NCI-H1417 (cell line): ENCODE results near the gene RBMY1F.
"Not testable (repeated sequence)": the region's sequence is repeated elsewhere in the genome, so short reads cannot be mapped to it uniquely, and the experiment has no call there.

Experiments used
- DNase-seq, 3 experiments: peaks; one replicate each; lab custom pipeline; 2025; lab: John Stamatoyannopoulos, UW

Gene RBMY1F

GRCh38 chrY:22182823-22183222, at the start of gene RBMY1F:
TSS of gene RBMY1F (minus strand) at chrY:22182923. CDS start at chrY:22180969, 1,954 bp downstream.
- DNase-seq: not testable (repeated sequence)

DNA sequence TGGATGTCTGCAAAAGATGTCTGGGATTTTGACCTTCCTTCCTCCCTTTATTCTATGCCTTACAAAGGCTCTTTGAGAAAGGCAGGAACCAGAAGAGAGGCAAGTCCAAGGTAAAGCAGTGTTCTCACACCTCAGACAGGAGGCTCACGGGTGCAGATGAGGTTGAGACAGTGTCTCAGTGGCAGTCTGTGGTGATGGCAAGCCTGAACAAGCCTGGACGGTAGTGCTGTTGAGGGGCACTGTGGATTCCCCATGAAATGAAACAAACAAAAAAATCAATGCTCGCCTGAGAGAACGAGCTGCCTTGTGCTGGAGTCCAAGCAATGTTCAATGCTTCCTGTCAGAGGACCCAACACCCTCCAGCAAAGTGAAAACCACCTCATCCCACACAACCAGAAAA, 31.6 kb downstream of the RBMY1F start:
- DNase-seq: not testable (repeated sequence)

DNA sequence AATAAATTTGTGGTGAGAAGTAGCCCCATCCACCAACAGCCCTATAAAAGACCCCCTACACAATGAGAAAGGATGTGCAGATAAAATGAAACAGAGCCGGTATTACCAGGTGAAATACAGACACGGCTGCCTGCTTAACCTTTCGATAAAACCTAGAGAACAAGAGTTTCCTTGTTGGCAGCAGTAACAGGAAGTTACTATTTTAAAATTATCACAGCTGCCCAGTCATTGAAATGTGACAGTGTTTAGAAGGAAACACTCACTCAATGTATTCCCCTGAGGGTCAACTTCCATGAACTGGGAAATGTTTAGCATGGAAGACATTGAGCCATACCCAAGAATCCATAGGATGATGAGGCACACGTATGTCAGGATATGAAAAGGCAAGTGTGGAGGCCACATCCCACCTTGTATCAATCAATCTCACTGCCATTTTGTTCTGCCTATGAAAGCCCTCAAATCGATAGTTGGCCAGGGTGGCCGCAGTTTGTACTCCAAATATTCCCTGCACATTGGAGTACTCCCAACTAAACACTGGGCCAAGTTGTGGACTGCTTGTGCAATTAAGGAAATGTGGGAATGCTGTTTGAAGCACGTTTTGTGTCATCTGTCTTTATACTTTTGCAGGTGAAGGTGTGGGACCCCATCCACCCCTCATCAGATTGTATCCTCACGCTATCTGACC, 41.6 kb downstream of the RBMY1F start:
- not testable (repeated sequence) for DNase-seq

DNA sequence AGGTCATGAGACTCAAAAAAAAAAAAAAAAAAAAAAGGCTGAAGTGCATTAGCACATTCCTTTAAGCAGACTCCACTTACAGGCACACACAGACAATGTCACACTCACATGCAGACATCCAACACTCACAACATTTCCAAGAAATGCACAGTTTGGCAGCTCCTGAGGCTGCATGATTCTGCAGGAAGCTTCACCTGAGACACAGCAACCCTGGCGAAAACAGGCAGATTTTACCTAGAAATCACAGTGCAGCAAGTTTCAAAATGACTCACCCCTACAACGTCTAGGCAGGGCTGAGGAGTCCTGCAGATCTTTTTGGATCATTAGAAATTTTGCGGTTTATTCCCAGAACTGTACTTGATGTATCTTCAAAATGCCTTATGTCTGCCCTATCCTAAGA, 48.0 kb downstream of the RBMY1F start:
- DNase-seq: not testable (repeated sequence)

GRCh38 chrY:22130494-22130893, 52.2 kb downstream of the RBMY1F start:
- DNase-seq: not testable (repeated sequence)
